ENCODE measurements around the gene SLC25A30. TPM values are rescaled to one million over a fixed set of nuclear protein-coding genes. Genes with fewer than 3 reads are reported as not detected.
A peak's percentile ranks its signal among the peaks of the same experiment; 100 is the strongest.

The SLC25A30 gene
- total and polyA plus RNA-seq, 7 donors = 6.2 to 69.8 (median 42.8) TPM

GRCh38 chr13:45370922-45371406, 47.2 kb downstream of the SLC25A30 start:
- Histone ChIP-seq H3K36me3 (ENCODE audit: insufficient read depth in 1 of 2, low read depth in 1 of 2) (no peaks in the 10 kb centered on the region), H3K4me3 (peak overlapping the region; percentile 49), H3K9me3 (no peaks in the 10 kb centered on the region), H3K27ac (peak overlapping the region; percentile 54), H3K4me1 (peaks cover 47% of the 10 kb centered on the region), H3K27me3 (ENCODE audit: insufficient read depth in 3 of 3, low read length in 2 of 3) (no peaks in the 10 kb centered on the region)
- intact Hi-C loops (cut with DNase I) = loop anchor here (2.0 to 5.0 kb wide), 2 partner anchors 94 to 121 kb away; partner anchors contain the start of gene COG3 (in 1 of the 2)
- WGBS, 3 donors = 12 to 16% (median 14%) methylated on average over 30 of the region's 30 CpGs
- peak; percentile 76 to 85 (median 78) for ATAC-seq
- DNase-seq = peak; percentile 80 to 87
- TF ChIP-seq CTCF (IDR thresholded peaks at IDR 0.05) = peak; percentile 99

GRCh38 chr13:45369116-45369515, 49.1 kb downstream of the SLC25A30 start:
- Histone ChIP-seq H3K36me3 (ENCODE audit: insufficient read depth in 1 of 2, low read depth in 1 of 2) (no peaks in the 10 kb centered on the region), H3K9me3 (no peaks in the 10 kb centered on the region), H3K27me3 (ENCODE audit: insufficient read depth in 3 of 3, low read length in 2 of 3) (no peaks in the 10 kb centered on the region), H3K4me1 (peaks cover 47% of the 10 kb centered on the region), H3K27ac (peak overlapping the region; percentile 57), H3K4me3 (no peak overlapping the region)
- DNase-seq (no peak), ATAC-seq (no peak)
- intact Hi-C loops (cut with DNase I) = no loop called here
- WGBS, 3 donors = 85 to 93% (median 88%) methylated on average over 4 of the region's 4 CpGs
- no peak for TF ChIP-seq CTCF (IDR thresholded peaks at IDR 0.05)

- TF ChIP-seq CTCF (IDR thresholded peaks at IDR 0.05) = no peak
Observed at GRCh38 chr13:45368571-45368970, 49.6 kb downstream of the SLC25A30 start.

GRCh38 chr13:45368005-45368404, 50.2 kb downstream of the SLC25A30 start:
- peak overlapping the region; percentile 57 for H3K27ac ChIP-seq
- H3K9me3 ChIP-seq = no peaks in the 10 kb centered on the region
- 44 to 68% (median 46%) methylated on average over 4 of the region's 4 CpGs for WGBS, 3 donors
- DNase-seq (no peak), ATAC-seq (no peak)
- no peak for TF ChIP-seq CTCF (IDR thresholded peaks at IDR 0.05)
- H3K4me1 ChIP-seq = peaks cover 41% of the 10 kb centered on the region
- no peaks in the 10 kb centered on the region for H3K36me3 ChIP-seq (ENCODE audit: insufficient read depth in 1 of 2, low read depth in 1 of 2)
- H3K4me3 ChIP-seq = no peak overlapping the region
- intact Hi-C loops (cut with DNase I) = no loop called here
- no peaks in the 10 kb centered on the region for H3K27me3 ChIP-seq (ENCODE audit: insufficient read depth in 3 of 3, low read length in 2 of 3)

More at GRCh38 chr13:45368571-45368970, 49.6 kb downstream of the SLC25A30 start:
- Histone ChIP-seq H3K4me3 (no peak overlapping the region), H3K27ac (peak overlapping the region; percentile 57), H3K9me3 (no peaks in the 10 kb centered on the region), H3K27me3 (ENCODE audit: insufficient read depth in 3 of 3, low read length in 2 of 3) (no peaks in the 10 kb centered on the region), H3K4me1 (peaks cover 47% of the 10 kb centered on the region), H3K36me3 (ENCODE audit: insufficient read depth in 1 of 2, low read depth in 1 of 2) (no peaks in the 10 kb centered on the region)
- WGBS, 3 donors = 8 to 15% (median 10%) methylated on average over 3 of the region's 3 CpGs
- DNase-seq = no peak
- ATAC-seq = peak in 3 of 4 donors; percentile 13 to 21 (median 18)
- intact Hi-C loops (cut with DNase I) = no loop called here

GRCh38 chr13:45367358-45367757, 50.8 kb downstream of the SLC25A30 start:
- H3K27ac ChIP-seq = peak overlapping the region; percentile 36

More at GRCh38 chr13:45367358-45367757, 50.8 kb downstream of the SLC25A30 start:
- WGBS, 3 donors = 67 to 70% (median 69%) methylated on average over 2 of the region's 2 CpGs
- no peaks in the 10 kb centered on the region for H3K36me3 ChIP-seq (ENCODE audit: insufficient read depth in 1 of 2, low read depth in 1 of 2)
- no peaks in the 10 kb centered on the region for H3K9me3 ChIP-seq
- DNase-seq (peak in 1 of 2 donors; percentile 56), ATAC-seq (peak in 2 of 4 donors; percentile 42 to 57)
- TF ChIP-seq CTCF (IDR thresholded peaks at IDR 0.05) = no peak
- H3K4me1 ChIP-seq = peaks cover 34% of the 10 kb centered on the region
- intact Hi-C loops (cut with DNase I) = no loop called here
- H3K4me3 ChIP-seq = no peak overlapping the region
- H3K27me3 ChIP-seq (ENCODE audit: insufficient read depth in 3 of 3, low read length in 2 of 3) = no peaks in the 10 kb centered on the region

Data from psoas muscle (tissue), 8 donors.